HCT116 (cell line): ENCODE results near the gene DIPK1A.

Source experiments
- EZH2phosphoT487 ChIP-seq: fragments of 200-600 bp; IDR thresholded peaks from 2 replicates; pipeline ENCODE4 v1.6.1; 2018; ENCODE audit warnings: antibody characterized with exemption, borderline replicate concordance
- POLR2AphosphoS5 ChIP-seq: IDR thresholded peaks from 2 replicates; pipeline ENCODE4 v1.6.1; 2011; ENCODE audit warnings: mild to moderate bottlenecking, low read depth, low read length, moderate library complexity
- SP1 ChIP-seq: IDR thresholded peaks from 2 replicates; pipeline ENCODE4 v1.6.1; 2012; ENCODE audit warnings: low read depth
- TF ChIP-seq, protein P1 (sequence below): IDR thresholded peaks from 2 replicates; pipeline ENCODE4 v1.6.1; 2012
- TF ChIP-seq, protein P2 (sequence below), 3 experiments: fragments of 200-600 bp in 1 of 3; sonication (generic) in 1 of 3; IDR thresholded peaks in 2 of 3; conservative IDR thresholded peaks in 1 of 3; 2 replicates each; pipeline ENCODE4 v1.5.1; 2012 to 2017; ENCODE audit warnings: low read depth in 2 of 3, low read length in 2 of 3, antibody characterized with exemption in 1 of 3, borderline replicate concordance in 1 of 3, control low read depth in 1 of 3, mild to moderate bottlenecking in 1 of 3, mixed read lengths in 1 of 3, mixed run types in 1 of 3, moderate library complexity in 1 of 3; ENCODE audit not compliant: insufficient read depth in 1 of 3

DNA sequence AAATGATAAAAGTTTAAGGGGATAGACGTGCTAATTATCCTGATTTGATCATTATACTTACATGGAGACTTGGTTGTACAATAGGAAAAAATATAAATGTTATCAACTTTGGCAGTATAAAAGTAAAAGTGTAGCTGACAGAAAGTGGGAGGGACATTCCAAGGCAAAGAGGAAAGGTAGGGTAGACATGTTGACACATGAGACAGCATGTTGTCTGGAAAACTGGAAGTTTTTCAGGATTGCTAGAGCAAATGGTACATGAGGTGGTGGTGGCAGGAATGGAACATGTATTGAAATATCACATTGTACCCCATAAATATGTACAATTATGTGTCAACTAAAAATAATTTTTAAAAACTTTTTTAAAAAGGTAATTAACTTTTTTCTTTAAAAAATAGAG is 13.2 kb downstream of the DIPK1A start:
- TF ChIP-seq, protein P1, sequence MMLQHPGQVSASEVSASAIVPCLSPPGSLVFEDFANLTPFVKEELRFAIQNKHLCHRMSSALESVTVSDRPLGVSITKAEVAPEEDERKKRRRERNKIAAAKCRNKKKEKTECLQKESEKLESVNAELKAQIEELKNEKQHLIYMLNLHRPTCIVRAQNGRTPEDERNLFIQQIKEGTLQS, result no peak
- TF ChIP-seq, protein P2, sequence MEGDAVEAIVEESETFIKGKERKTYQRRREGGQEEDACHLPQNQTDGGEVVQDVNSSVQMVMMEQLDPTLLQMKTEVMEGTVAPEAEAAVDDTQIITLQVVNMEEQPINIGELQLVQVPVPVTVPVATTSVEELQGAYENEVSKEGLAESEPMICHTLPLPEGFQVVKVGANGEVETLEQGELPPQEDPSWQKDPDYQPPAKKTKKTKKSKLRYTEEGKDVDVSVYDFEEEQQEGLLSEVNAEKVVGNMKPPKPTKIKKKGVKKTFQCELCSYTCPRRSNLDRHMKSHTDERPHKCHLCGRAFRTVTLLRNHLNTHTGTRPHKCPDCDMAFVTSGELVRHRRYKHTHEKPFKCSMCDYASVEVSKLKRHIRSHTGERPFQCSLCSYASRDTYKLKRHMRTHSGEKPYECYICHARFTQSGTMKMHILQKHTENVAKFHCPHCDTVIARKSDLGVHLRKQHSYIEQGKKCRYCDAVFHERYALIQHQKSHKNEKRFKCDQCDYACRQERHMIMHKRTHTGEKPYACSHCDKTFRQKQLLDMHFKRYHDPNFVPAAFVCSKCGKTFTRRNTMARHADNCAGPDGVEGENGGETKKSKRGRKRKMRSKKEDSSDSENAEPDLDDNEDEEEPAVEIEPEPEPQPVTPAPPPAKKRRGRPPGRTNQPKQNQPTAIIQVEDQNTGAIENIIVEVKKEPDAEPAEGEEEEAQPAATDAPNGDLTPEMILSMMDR (IDR thresholded peaks at IDR 0.05 in 2 of 3, conservative IDR thresholded peaks at IDR 0.05 in 1 of 3; ENCODE audit: borderline replicate concordance in 1 of 3, insufficient read depth in 1 of 3, low read depth in 2 of 3, low read length in 2 of 3), result no peak
- no peak for TF ChIP-seq EZH2phosphoT487
- no peak for TF ChIP-seq SP1
- no peak for TF ChIP-seq POLR2AphosphoS5
